NCI-H1436 (cell line): ENCODE measurements around the gene POLR2C.
"Not testable (repeated sequence)": the region's sequence is repeated elsewhere in the genome, so short reads cannot be mapped to it uniquely, and the experiment has no call there.

Experiments used
- DNase-seq: peaks from one replicate; lab custom pipeline; 2025; lab: John Stamatoyannopoulos, UW

POLR2C gene

DNA sequence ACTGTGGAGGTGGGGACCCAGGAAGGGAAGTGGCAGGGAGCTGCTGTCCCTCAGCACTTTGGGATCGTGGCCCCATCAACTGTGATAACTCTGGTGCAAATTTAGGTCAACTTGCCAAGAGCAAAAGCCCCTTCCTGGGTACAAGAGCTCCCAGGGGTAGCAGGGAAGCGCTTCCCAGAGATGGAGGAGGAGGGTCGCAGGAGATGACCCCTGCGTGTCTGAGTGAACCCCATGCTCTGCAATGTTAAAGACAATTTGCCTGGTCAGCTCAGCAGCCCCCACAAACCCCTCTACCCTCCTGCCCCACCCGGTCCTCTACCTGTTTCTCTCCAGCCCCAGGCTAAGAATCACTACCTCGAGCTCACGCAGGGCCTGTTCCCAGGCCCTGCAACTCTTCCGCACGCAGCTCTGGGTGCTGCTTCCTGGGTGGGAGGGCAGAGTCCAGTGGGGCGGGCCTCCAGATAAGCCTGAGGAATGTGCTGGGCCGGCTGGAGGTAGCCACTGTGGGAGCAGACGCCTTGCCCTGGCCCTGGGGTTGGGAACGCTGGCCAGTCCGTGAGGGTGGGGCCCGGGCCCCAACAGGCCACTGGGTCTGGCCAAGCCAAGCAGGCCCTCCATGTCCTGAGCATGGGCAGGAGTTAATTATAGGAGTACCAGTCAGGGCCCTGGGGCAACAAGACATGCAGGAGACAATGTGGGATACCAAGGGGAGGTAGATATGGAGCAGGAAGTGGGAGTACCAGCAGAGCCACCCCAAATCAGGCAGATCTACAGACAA, 17.7 kb downstream of the POLR2C start:
- DNase-seq = no peak

DNA sequence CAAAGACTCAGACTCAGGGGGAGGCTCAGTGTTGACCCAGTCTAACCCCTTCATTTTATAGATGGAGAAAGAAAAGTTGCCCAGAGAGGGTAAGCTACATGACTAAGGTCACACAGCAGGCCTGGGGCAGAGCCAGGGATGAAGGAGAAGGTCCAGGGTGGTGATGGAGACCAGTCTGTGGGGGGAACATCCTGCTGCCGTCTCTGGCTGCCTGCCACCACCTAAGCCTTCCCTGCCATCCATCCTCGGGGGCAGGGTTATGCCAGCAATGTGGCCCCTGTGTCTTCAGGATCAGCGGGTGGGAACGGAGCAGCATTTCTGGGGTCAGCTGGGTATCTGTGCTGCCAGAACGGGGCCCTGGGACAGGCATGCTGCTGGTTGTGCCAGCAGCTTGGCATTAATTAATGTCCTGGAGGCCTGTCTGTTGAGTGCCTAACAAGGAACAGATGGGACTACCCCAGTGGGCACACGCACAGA, 18.3 kb downstream of the POLR2C start:
- no peak for DNase-seq

GRCh38 chr16:57481421-57481820, 18.9 kb downstream of the POLR2C start:
- DNase-seq = no peak

DNA sequence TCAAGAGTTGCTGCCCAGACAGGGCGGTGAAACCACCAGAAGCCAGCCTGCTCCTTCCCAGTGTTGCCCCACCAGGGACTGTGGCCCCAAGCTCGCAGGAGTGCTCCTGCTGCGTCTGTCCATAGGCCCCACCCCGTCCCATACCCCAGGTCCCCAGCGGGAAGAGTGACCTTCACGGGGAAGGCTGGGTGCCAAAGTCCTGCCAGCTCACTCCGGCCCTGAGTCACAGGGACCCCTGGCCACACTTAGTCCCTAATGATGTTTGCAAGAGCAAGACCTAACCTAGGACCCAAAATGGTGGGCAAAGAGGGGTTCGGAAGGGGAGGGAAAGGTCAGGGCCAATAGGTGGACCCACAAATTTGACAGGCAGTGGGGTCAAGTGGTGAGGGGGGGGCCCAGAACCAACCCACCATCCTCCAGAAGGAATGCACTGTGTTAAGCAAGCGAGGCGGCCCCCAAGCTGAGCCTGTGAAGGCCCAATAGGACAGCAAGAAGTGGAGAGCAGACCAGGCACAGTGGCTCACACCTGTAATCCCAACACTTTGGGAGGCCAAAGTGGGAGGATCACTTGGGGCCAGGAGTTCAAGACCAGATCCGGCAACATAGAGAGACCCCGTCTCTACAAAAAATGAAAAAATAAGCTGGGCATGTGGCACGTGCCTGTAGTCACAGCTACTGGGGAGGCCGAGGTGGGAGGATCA, 20.5 kb downstream of the POLR2C start:
- DNase-seq = no peak

GRCh38 chr16:57483725-57484514, 21.4 kb downstream of the POLR2C start:
- DNase-seq = no peak

GRCh38 chr16:57484515-57485005, 22.1 kb downstream of the POLR2C start:
- no peak for DNase-seq

DNA sequence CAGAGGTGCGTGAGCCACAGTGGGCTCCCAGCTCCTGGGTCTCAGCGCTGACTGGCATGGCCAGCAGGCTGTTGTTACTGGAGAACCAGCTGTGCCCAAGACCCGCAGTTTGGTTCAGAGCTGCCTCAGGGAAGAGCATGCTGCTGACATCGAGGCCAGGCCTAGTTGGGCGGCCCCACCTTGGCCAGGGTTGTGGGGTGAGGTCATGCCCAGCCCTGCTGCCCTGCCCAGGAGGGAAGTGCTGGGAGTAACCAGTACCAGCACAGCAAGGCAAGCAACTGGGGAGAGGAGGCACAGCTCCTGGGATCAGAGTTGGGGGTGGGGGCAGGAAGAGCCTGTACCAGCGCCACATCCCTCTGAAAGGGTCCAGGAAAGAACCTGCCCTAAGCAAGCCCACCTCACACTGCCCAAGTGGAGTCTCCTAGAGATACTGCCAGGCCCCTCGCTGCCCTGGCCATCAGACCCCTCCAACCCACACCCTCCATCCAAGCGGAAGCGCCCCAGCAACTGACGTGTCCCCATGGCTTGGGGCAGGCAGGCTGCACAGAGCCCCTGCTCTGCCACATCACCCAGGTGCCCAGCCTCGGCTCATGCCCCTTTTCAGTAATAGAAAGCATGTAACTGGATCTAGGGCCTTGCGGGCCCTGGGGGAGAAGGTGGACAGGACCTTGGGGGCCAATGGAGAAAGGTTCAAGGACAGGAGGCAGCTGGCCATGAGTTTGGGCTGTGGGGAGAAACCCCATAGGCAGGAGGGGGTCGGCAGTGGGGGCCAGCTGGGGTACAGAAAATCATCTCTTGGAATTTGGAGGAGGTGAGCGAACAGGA, 22.8 kb downstream of the POLR2C start:
- no peak for DNase-seq

GRCh38 chr16:57485916-57486857, 23.7 kb downstream of the POLR2C start, which contains the start of gene DOK4:
TSS of gene DOK4 (minus strand) at chr16:57486493. CDS start at chr16:57479507, 6,986 bp downstream.
- peak; percentile 53 for DNase-seq

- DNase-seq = no peak
Observed at GRCh38 chr16:57486858-57487834, 24.7 kb downstream of the POLR2C start.

GRCh38 chr16:57489229-57489628, 26.8 kb downstream of the POLR2C start:
- no peak for DNase-seq

GRCh38 chr16:57493767-57494166, 31.3 kb downstream of the POLR2C start:
- no peak for DNase-seq

DNA sequence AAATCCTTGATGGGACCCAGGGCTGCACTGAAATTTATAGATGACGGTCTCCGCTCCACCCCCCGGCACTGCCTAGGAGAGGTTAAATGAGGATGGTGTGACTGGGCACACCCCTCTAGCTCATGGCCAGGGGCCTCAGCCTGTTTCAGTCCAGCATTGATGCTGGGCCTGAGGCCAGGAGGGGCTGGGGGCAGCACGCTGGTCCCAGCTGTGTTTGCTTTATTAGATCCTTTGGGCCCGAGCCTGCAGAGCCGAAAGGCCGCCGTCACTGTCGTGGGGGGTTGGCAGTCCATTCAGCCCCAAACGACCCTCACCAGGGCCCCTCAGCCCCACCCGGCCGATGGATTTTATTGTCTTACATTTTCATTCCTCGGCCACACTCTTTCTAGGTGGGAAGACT, 34.6 kb downstream of the POLR2C start:
- DNase-seq = no peak

DNA sequence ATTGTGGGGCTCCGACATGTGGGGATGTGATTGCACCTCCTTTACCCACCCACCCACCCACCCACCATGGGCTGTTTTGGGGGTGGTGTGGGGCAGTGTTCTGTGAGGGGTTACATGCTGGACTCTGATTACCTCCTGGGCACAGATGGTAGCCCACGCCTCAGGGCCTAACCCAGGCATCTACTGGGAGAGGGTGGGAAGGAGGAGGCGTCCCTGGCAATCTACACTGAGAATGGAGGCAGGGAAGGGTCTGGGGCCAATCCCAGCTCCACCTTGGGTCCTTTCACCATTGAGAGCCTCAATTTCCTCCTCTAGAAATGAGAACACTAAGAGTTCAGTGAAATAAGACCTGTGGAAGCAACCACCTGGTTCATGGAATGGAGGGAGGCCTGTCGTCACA, 35.6 kb downstream of the POLR2C start:
- no peak for DNase-seq

- DNase-seq = not testable (repeated sequence)
Observed at GRCh38 chr16:57499941-57500340, 37.5 kb downstream of the POLR2C start.

DNA sequence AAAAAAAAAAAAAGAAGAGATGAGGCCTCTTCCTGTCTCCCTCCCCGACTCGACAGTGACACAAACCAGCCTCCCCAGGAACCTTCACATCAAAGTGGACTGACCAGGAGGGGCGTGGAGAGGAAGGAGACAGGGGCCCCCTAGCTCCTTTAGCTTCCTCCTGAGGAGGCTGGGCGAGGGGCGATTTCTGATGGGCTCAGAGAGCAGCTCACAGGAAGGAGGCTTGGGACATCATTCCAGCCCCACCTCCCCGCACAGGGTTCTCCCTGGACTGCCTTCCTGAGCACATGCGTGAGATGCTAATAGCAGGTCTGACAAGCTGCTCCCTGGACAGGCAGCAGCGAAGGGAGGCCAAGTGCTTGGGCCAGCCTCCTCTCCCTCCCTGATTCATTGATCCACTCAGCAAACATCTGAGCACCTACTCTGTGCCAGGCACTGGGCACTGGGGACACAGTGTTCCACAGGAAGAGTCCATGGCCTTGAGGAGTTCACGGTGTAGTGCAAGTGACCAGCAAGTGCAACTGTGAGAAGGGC, 38.2 kb downstream of the POLR2C start:
- DNase-seq = no peak

DNA sequence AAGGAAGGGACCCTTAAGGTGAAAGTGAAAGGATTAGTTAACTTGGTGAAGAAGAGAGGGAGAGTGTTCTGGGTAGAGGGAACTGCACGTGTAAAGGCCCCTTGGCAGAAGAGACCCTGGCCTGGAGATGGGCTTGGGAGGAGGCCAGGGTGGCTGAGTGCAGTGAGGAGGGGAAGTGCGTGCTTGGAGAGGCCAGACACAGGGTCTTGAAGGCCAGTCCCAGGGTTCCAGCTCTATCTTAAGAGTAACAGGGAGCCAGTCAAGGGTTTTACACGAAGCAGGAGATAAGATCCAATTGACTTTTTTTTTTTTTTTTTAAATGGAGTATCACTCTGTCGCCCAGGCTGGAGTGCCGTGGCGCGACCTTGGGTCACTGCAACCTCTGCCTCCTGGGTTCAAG, 39.0 kb downstream of the POLR2C start:
- DNase-seq = no peak

DNA sequence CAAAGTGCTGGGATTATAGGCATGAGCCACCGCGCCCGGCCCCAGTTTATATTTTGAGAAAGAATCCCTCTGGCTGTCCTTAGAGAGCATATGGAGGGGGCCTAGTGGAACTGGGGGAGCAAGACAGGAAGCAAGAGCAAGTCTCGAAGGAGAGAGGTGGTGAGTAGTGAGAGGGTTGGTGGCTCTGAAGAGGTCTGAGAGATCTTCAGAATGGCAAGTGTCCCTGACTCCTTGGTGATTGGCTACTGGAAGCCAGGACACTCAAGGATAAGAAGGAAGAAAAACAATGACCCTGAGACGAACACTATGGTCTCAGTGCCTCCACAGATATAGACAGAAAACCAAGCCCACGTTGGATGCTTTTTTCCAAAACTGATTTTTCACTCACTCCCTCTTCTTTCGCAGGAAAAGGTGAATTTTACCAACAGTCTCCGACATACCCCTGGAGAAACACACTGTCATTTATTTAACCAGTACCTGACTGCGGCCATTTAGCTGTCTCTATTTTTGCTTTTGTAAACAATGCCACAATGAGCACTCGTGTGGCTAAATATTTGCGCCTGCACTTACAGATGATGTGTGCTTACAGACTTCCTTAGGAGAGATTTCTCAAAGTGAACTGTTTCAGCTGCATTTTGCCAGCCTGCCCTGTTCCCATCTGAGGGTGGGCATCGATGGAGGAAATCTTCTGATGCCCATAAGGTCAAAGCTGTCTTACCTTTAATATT, 39.7 kb downstream of the POLR2C start:
- DNase-seq = peak; percentile 27

- peak; percentile 74 for DNase-seq
Observed at GRCh38 chr16:57503366-57503765, 40.9 kb downstream of the POLR2C start.
